ENCODE results near the gene ABI3.

The ABI3 gene

GRCh38 chr17:49234509-49235080, 24.1 kb downstream of the ABI3 start:
- H3K4me1 ChIP-seq (ENCODE audit: control insufficient read depth, insufficient read depth, low read length) = no peaks in the 10 kb centered on the region
- H3K27ac ChIP-seq (ENCODE audit: low read depth, low read length) = no peak overlapping the region
- no peak overlapping the region for H3K9ac ChIP-seq (ENCODE audit: low read length)
- no peaks in the 10 kb centered on the region for H3K36me3 ChIP-seq (ENCODE audit: control insufficient read depth, insufficient read depth, low read length)
- no peak overlapping the region for H3K4me3 ChIP-seq (ENCODE audit: low read length)
- peaks cover 2% of the 10 kb centered on the region for H3K27me3 ChIP-seq (ENCODE audit: control insufficient read depth, insufficient read depth, low read length)

DNA sequence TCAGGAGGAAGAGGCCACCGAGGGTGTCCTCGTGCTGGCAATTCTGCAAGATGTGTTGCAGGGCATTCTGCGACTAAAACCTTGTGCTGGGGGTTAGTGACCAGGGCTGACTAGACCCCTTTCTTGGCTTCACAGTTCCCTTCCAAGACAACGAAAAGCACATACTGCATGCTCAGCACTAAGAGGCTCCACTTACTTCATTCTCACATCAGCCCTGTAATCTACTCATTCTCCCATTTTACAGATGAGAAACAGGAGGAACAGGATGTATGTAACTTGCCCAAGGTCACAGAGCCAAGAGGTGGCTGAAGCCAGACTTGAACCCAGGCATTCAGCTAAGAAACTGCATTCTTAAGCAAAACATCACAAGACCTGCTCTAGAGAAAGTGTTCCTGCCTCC, 25.4 kb downstream of the ABI3 start:
- Histone ChIP-seq H3K9ac (ENCODE audit: low read length) (no peak overlapping the region), H3K27me3 (ENCODE audit: control insufficient read depth, insufficient read depth, low read length) (no peaks in the 10 kb centered on the region), H3K36me3 (ENCODE audit: control insufficient read depth, insufficient read depth, low read length) (no peaks in the 10 kb centered on the region), H3K4me3 (ENCODE audit: low read length) (no peak overlapping the region), H3K4me1 (ENCODE audit: control insufficient read depth, insufficient read depth, low read length) (no peaks in the 10 kb centered on the region), H3K27ac (ENCODE audit: low read depth, low read length) (no peak overlapping the region)

GRCh38 chr17:49239963-49240362, 29.5 kb downstream of the ABI3 start:
- Histone ChIP-seq H3K4me1 (ENCODE audit: control insufficient read depth, insufficient read depth, low read length) (no peaks in the 10 kb centered on the region), H3K27me3 (ENCODE audit: control insufficient read depth, insufficient read depth, low read length) (no peaks in the 10 kb centered on the region), H3K27ac (ENCODE audit: low read depth, low read length) (no peak overlapping the region), H3K36me3 (ENCODE audit: control insufficient read depth, insufficient read depth, low read length) (no peaks in the 10 kb centered on the region), H3K4me3 (ENCODE audit: low read length) (no peak overlapping the region), H3K9ac (ENCODE audit: low read length) (no peak overlapping the region)

DNA sequence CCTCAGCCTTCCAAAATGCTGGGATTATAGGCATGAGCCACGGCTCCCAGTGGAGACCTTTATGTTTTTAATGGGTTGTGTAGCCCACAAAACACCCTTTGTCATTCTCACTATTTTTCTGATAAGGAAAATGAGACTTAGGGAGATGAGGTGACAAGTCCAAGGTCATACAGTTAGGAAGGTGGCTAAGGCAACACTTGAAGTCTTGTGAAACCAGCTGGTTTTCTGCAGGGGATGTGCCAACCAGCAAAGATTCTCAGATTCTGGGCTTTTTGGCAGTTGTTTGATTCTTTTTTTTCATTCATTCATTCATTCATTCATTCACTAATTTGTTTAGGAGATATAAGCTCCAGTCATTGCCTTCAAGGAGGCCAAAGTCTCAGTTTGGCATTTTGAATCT, 30.1 kb downstream of the ABI3 start:
- H3K9ac ChIP-seq (ENCODE audit: low read length) = no peak overlapping the region

DNA sequence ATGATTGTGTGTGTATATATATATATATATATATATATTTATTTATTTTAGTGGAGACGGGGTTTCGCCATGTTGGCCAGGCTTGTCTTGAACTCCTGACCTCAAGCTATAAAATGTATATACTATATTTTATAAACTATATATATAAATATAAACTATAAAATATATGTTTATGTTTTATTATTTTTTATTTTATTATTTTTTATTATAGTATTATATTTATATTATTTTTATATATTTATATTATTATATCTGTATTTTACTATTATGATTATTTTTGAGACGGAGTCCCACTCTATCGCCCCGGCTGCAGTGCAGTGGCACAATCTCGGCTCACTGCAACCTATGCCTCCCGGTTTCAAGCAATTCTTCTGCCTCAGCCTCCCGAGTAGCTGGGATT, 30.5 kb downstream of the ABI3 start:
- Histone ChIP-seq H3K36me3 (ENCODE audit: control insufficient read depth, insufficient read depth, low read length) (no peaks in the 10 kb centered on the region), H3K9ac (ENCODE audit: low read length) (no peak overlapping the region), H3K27me3 (ENCODE audit: control insufficient read depth, insufficient read depth, low read length) (no peaks in the 10 kb centered on the region), H3K4me1 (ENCODE audit: control insufficient read depth, insufficient read depth, low read length) (no peaks in the 10 kb centered on the region), H3K4me3 (ENCODE audit: low read length) (no peak overlapping the region), H3K27ac (ENCODE audit: low read depth, low read length) (no peak overlapping the region)

More for the DNA sequence above, 30.1 kb downstream of the ABI3 start:
- Histone ChIP-seq H3K27ac (ENCODE audit: low read depth, low read length) (no peak overlapping the region), H3K27me3 (ENCODE audit: control insufficient read depth, insufficient read depth, low read length) (no peaks in the 10 kb centered on the region), H3K4me3 (ENCODE audit: low read length) (no peak overlapping the region), H3K36me3 (ENCODE audit: control insufficient read depth, insufficient read depth, low read length) (no peaks in the 10 kb centered on the region), H3K4me1 (ENCODE audit: control insufficient read depth, insufficient read depth, low read length) (no peaks in the 10 kb centered on the region)

DNA sequence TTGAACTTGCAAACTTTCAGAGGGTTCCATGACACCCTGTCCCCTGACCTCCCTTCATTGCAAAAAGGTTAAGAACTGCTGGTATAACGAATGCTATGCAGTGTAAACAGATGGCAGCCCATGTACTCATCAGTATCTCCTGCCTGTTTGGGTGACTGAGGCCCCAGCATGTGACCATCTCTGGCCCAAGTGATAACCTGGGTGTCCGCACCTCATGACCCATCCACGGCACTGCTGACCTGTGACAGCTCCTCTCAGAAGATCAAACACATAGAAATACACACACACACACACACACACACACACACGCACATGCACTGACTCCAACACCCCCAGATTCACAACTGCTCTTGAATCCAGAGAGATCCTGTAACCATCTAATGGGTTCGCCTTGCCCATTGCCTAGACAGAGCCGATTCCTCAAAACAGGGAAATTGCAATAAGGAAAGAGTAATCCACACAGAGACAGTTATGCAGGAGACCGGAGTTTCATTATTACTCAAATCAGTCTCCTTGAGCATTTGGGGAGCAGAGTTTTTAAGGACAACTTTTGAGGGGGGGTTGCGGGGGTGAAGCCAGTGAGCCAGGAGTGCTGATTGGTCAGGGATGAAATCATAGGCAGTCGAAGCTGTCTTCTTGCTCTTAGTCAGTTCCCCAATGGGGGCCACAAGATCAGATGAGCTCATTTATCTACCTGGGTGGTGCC, 31.3 kb downstream of the ABI3 start:
- Histone ChIP-seq H3K9ac (ENCODE audit: low read length) (no peak overlapping the region), H3K36me3 (ENCODE audit: control insufficient read depth, insufficient read depth, low read length) (no peaks in the 10 kb centered on the region), H3K27ac (ENCODE audit: low read depth, low read length) (no peak overlapping the region), H3K4me1 (ENCODE audit: control insufficient read depth, insufficient read depth, low read length) (no peaks in the 10 kb centered on the region), H3K27me3 (ENCODE audit: control insufficient read depth, insufficient read depth, low read length) (no peaks in the 10 kb centered on the region), H3K4me3 (ENCODE audit: low read length) (no peak overlapping the region)

- H3K9ac ChIP-seq (ENCODE audit: low read length) = no peak overlapping the region
- no peak overlapping the region for H3K4me3 ChIP-seq (ENCODE audit: low read length)
- no peaks in the 10 kb centered on the region for H3K27me3 ChIP-seq (ENCODE audit: control insufficient read depth, insufficient read depth, low read length)
- no peaks in the 10 kb centered on the region for H3K4me1 ChIP-seq (ENCODE audit: control insufficient read depth, insufficient read depth, low read length)
- H3K27ac ChIP-seq (ENCODE audit: low read depth, low read length) = no peak overlapping the region
- H3K36me3 ChIP-seq (ENCODE audit: control insufficient read depth, insufficient read depth, low read length) = no peaks in the 10 kb centered on the region
Observed at GRCh38 chr17:49242813-49243212, 32.3 kb downstream of the ABI3 start.

- Histone ChIP-seq H3K27ac (ENCODE audit: low read depth, low read length) (no peak overlapping the region), H3K27me3 (ENCODE audit: control insufficient read depth, insufficient read depth, low read length) (no peaks in the 10 kb centered on the region), H3K4me3 (ENCODE audit: low read length) (no peak overlapping the region)
Observed at GRCh38 chr17:49244839-49245238, 34.3 kb downstream of the ABI3 start.

GRCh38 chr17:49247944-49248343, 37.4 kb downstream of the ABI3 start:
- no peak overlapping the region for H3K27ac ChIP-seq (ENCODE audit: low read depth, low read length)
- H3K9ac ChIP-seq (ENCODE audit: low read length) = no peak overlapping the region
- H3K4me1 ChIP-seq (ENCODE audit: control insufficient read depth, insufficient read depth, low read length) = no peaks in the 10 kb centered on the region
- no peaks in the 10 kb centered on the region for H3K27me3 ChIP-seq (ENCODE audit: control insufficient read depth, insufficient read depth, low read length)
- no peak overlapping the region for H3K4me3 ChIP-seq (ENCODE audit: low read length)
- H3K36me3 ChIP-seq (ENCODE audit: control insufficient read depth, insufficient read depth, low read length) = no peaks in the 10 kb centered on the region

More at GRCh38 chr17:49244839-49245238, 34.3 kb downstream of the ABI3 start:
- Histone ChIP-seq H3K9ac (ENCODE audit: low read length) (no peak overlapping the region), H3K36me3 (ENCODE audit: control insufficient read depth, insufficient read depth, low read length) (no peaks in the 10 kb centered on the region), H3K4me1 (ENCODE audit: control insufficient read depth, insufficient read depth, low read length) (no peaks in the 10 kb centered on the region)

- no peak overlapping the region for H3K9ac ChIP-seq (ENCODE audit: low read length)
Observed at GRCh38 chr17:49249292-49249794, 38.8 kb downstream of the ABI3 start.

GRCh38 chr17:49249890-49250522, 39.5 kb downstream of the ABI3 start:
- Histone ChIP-seq H3K4me1 (ENCODE audit: control insufficient read depth, insufficient read depth, low read length) (no peaks in the 10 kb centered on the region), H3K27ac (ENCODE audit: low read depth, low read length) (no peak overlapping the region), H3K36me3 (ENCODE audit: control insufficient read depth, insufficient read depth, low read length) (no peaks in the 10 kb centered on the region), H3K4me3 (ENCODE audit: low read length) (no peak overlapping the region), H3K9ac (ENCODE audit: low read length) (no peak overlapping the region), H3K27me3 (ENCODE audit: control insufficient read depth, insufficient read depth, low read length) (no peaks in the 10 kb centered on the region)

More at GRCh38 chr17:49249292-49249794, 38.8 kb downstream of the ABI3 start:
- no peak overlapping the region for H3K4me3 ChIP-seq (ENCODE audit: low read length)
- H3K27ac ChIP-seq (ENCODE audit: low read depth, low read length) = no peak overlapping the region
- no peaks in the 10 kb centered on the region for H3K36me3 ChIP-seq (ENCODE audit: control insufficient read depth, insufficient read depth, low read length)
- H3K27me3 ChIP-seq (ENCODE audit: control insufficient read depth, insufficient read depth, low read length) = no peaks in the 10 kb centered on the region
- no peaks in the 10 kb centered on the region for H3K4me1 ChIP-seq (ENCODE audit: control insufficient read depth, insufficient read depth, low read length)

DNA sequence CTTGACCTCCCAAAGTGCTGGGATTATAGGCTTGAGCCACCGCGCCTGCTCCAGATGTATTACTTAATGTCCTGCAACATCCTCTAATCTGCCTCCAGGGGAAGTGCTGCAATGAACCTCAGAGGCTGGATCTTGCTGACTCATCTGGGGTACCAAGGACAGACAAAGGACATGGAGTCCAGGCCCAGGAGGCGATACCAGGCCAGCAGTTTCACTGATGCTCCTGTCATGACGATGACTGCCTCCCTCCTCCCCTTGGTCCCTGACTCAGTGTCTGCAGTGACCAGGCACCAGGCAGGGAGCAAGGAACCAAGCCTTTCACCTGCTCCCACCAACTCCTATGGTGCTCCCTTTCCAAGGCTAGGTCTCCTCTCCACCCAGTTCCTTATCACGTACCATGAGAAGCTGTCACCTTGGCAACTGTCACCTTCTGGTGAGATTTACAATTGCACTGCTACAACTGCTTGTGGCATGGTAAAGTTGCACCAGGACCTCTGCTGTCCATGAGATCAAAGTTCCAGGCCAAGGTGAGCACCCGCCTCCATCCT, 41.7 kb downstream of the ABI3 start:
- Histone ChIP-seq H3K36me3 (ENCODE audit: control insufficient read depth, insufficient read depth, low read length) (no peaks in the 10 kb centered on the region), H3K9ac (ENCODE audit: low read length) (no peak overlapping the region), H3K4me3 (ENCODE audit: low read length) (no peak overlapping the region), H3K27me3 (ENCODE audit: control insufficient read depth, insufficient read depth, low read length) (no peaks in the 10 kb centered on the region), H3K27ac (ENCODE audit: low read depth, low read length) (no peak overlapping the region), H3K4me1 (ENCODE audit: control insufficient read depth, insufficient read depth, low read length) (no peaks in the 10 kb centered on the region)
